ENCODE results near the gene ENTPD8. TPM values are rescaled to one million over a fixed set of nuclear protein-coding genes. Genes with fewer than 3 reads are reported as not detected.
A peak's percentile ranks its signal among the peaks of the same experiment; 100 is the strongest.
"Not testable (repeated sequence)": the region's sequence is repeated elsewhere in the genome, so short reads cannot be mapped to it uniquely, and the experiment has no call there.

Gene ENTPD8
- total RNA-seq, 1 donor from 2014 or later, result 0.21 TPM

GRCh38 chr9:137475666-137476065 lies 34.5 kb upstream of the ENTPD8 start:
- no peak overlapping the region for H3K27ac Mint-ChIP-seq (ENCODE audit: unreplicated experiment)
- H3K9me3 Mint-ChIP-seq (ENCODE audit: unreplicated experiment), result peaks cover 4% of the 10 kb centered on the region
- H3K4me1 Mint-ChIP-seq (ENCODE audit: unreplicated experiment), result peaks cover 9% of the 10 kb centered on the region
- H3K27me3 Mint-ChIP-seq (ENCODE audit: unreplicated experiment), result peaks cover 9% of the 10 kb centered on the region
- no peak overlapping the region for H3K4me3 Mint-ChIP-seq (ENCODE audit: unreplicated experiment)
- TF ChIP-seq CTCF (IDR thresholded peaks at IDR 0.05; ENCODE audit: unreplicated experiment), result no peak
- peaks cover 22% of the 10 kb centered on the region for H3K36me3 Mint-ChIP-seq (ENCODE audit: low read depth, unreplicated experiment)
- no peak for DNase-seq (ENCODE audit: low spot score)

- Mint-ChIP-seq H3K4me3 (ENCODE audit: unreplicated experiment) (peak overlapping the region; percentile 3), H3K27ac (ENCODE audit: unreplicated experiment) (no peak overlapping the region), H3K36me3 (ENCODE audit: low read depth, unreplicated experiment) (peaks cover 19% of the 10 kb centered on the region), H3K27me3 (ENCODE audit: unreplicated experiment) (peaks cover 5% of the 10 kb centered on the region), H3K4me1 (ENCODE audit: unreplicated experiment) (peaks cover 6% of the 10 kb centered on the region), H3K9me3 (ENCODE audit: unreplicated experiment) (peaks cover 4% of the 10 kb centered on the region)
- no peak for DNase-seq (ENCODE audit: low spot score)
- TF ChIP-seq CTCF (IDR thresholded peaks at IDR 0.05; ENCODE audit: unreplicated experiment), result no peak
Measured at GRCh38 chr9:137474271-137474670, 33.1 kb upstream of the ENTPD8 start.

- Mint-ChIP-seq H3K27ac (ENCODE audit: unreplicated experiment) (no peak overlapping the region), H3K27me3 (ENCODE audit: unreplicated experiment) (peaks cover 8% of the 10 kb centered on the region)
- TF ChIP-seq CTCF (IDR thresholded peaks at IDR 0.05; ENCODE audit: unreplicated experiment), result no peak
Measured at GRCh38 chr9:137470785-137471184, 29.6 kb upstream of the ENTPD8 start.

GRCh38 chr9:137467896-137468295 lies 26.7 kb upstream of the ENTPD8 start:
- Mint-ChIP-seq H3K9me3 (ENCODE audit: unreplicated experiment) (no peaks in the 10 kb centered on the region), H3K27ac (ENCODE audit: unreplicated experiment) (no peak overlapping the region), H3K4me1 (ENCODE audit: unreplicated experiment) (peaks cover 10% of the 10 kb centered on the region), H3K36me3 (ENCODE audit: low read depth, unreplicated experiment) (peaks cover 9% of the 10 kb centered on the region), H3K4me3 (ENCODE audit: unreplicated experiment) (no peak overlapping the region), H3K27me3 (ENCODE audit: unreplicated experiment) (peaks cover 8% of the 10 kb centered on the region)
- TF ChIP-seq CTCF (IDR thresholded peaks at IDR 0.05; ENCODE audit: unreplicated experiment), result no peak
- DNase-seq (ENCODE audit: low spot score), result no peak

More at GRCh38 chr9:137470785-137471184, 29.6 kb upstream of the ENTPD8 start:
- DNase-seq (ENCODE audit: low spot score), result no peak
- peaks cover 22% of the 10 kb centered on the region for H3K36me3 Mint-ChIP-seq (ENCODE audit: low read depth, unreplicated experiment)
- H3K9me3 Mint-ChIP-seq (ENCODE audit: unreplicated experiment), result peaks cover 3% of the 10 kb centered on the region
- H3K4me3 Mint-ChIP-seq (ENCODE audit: unreplicated experiment), result no peak overlapping the region
- peaks cover 10% of the 10 kb centered on the region for H3K4me1 Mint-ChIP-seq (ENCODE audit: unreplicated experiment)

GRCh38 chr9:137467161-137467581 lies 26.0 kb upstream of the ENTPD8 start:
- DNase-seq (ENCODE audit: low spot score), result no peak
- TF ChIP-seq CTCF (IDR thresholded peaks at IDR 0.05; ENCODE audit: unreplicated experiment), result no peak
- Mint-ChIP-seq H3K9me3 (ENCODE audit: unreplicated experiment) (no peaks in the 10 kb centered on the region), H3K36me3 (ENCODE audit: low read depth, unreplicated experiment) (peaks cover 7% of the 10 kb centered on the region), H3K27ac (ENCODE audit: unreplicated experiment) (no peak overlapping the region), H3K4me1 (ENCODE audit: unreplicated experiment) (peaks cover 10% of the 10 kb centered on the region), H3K4me3 (ENCODE audit: unreplicated experiment) (no peak overlapping the region), H3K27me3 (ENCODE audit: unreplicated experiment) (peaks cover 8% of the 10 kb centered on the region)

GRCh38 chr9:137466389-137467085 lies 25.4 kb upstream of the ENTPD8 start:
- H3K27me3 Mint-ChIP-seq (ENCODE audit: unreplicated experiment); H3K36me3 Mint-ChIP-seq (ENCODE audit: low read depth, unreplicated experiment); H3K9me3 Mint-ChIP-seq (ENCODE audit: unreplicated experiment); H3K4me1 Mint-ChIP-seq (ENCODE audit: unreplicated experiment); DNase-seq (ENCODE audit: low spot score): not testable (repeated sequence)
- Mint-ChIP-seq H3K4me3 (ENCODE audit: unreplicated experiment) (peak overlapping the region; percentile 75), H3K27ac (ENCODE audit: unreplicated experiment) (peak overlapping the region; percentile 64)
